ENCODE data around the gene RBMS3. TPM values are rescaled to one million over a fixed set of nuclear protein-coding genes. Genes with fewer than 3 reads are reported as not detected.

RBMS3 gene
- total RNA-seq, 1 experiment from 2014 or later = 8.7 TPM

DNA sequence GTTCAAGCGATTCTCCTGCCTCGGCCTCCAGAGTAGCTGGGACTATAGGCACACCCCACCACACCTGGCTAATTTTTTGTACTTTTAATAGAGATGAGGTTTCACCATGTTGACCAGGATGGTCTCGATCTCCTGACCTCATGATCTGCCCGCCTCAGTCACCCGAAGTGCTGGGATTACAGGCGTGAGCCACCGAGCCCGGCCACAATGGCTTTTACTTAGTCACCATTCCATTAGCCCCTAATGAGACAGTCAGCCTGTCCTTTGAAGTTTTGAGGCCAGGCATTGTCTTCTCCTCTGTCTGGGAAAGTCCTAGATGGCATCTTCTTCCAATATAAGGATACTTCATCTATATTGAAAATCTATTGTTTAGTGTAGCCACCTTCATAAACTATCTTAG, 515.9 kb downstream of the RBMS3 start (continued):
- TF ChIP-seq E2F4 (CRISPR knock-in tag; IDR thresholded peaks at IDR 0.05; ENCODE audit: borderline replicate concordance, low read depth) (no peak), RELA (CRISPR knock-in tag; IDR thresholded peaks at IDR 0.05; ENCODE audit: borderline replicate concordance) (no peak)
- TF ChIP-seq, protein P1, sequence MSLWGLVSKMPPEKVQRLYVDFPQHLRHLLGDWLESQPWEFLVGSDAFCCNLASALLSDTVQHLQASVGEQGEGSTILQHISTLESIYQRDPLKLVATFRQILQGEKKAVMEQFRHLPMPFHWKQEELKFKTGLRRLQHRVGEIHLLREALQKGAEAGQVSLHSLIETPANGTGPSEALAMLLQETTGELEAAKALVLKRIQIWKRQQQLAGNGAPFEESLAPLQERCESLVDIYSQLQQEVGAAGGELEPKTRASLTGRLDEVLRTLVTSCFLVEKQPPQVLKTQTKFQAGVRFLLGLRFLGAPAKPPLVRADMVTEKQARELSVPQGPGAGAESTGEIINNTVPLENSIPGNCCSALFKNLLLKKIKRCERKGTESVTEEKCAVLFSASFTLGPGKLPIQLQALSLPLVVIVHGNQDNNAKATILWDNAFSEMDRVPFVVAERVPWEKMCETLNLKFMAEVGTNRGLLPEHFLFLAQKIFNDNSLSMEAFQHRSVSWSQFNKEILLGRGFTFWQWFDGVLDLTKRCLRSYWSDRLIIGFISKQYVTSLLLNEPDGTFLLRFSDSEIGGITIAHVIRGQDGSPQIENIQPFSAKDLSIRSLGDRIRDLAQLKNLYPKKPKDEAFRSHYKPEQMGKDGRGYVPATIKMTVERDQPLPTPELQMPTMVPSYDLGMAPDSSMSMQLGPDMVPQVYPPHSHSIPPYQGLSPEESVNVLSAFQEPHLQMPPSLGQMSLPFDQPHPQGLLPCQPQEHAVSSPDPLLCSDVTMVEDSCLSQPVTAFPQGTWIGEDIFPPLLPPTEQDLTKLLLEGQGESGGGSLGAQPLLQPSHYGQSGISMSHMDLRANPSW (CRISPR knock-in tag; conservative IDR thresholded peaks at IDR 0.05; ENCODE audit: low read depth) = no peak

DNA sequence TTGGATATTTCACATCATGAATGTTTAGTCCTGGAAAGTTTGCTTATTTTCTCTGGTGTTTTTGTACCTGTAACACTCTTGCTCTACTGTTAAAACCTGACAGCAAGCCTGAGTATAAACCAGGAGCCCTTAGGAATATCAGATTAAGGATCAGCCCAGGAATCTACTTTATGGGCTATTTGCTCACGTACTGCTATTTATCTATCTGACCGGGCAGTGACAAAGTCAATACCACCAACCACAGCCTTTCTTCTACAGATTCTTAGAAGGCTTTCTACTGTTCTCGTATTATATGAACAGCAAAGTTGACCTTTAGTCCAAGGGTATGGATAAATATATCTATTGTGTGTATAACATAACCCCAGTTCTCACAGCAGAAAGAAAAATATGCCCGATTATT, 521.2 kb downstream of the RBMS3 start:
- ATAC-seq (no peak), DNase-seq (ENCODE audit: low spot score) (no peak)
- no peak overlapping the region for H3K4me3 Mint-ChIP-seq
- no peak overlapping the region for H3K27ac Mint-ChIP-seq
- no peaks in the 10 kb centered on the region for H3K27me3 Mint-ChIP-seq (ENCODE audit: low read depth)
- H3K4me1 Mint-ChIP-seq = peaks cover 8% of the 10 kb centered on the region; the same call in 1 of the 2 replicates
- POLR2A ChIA-PET = no interaction called here
- H3K36me3 Mint-ChIP-seq = no peaks in the 10 kb centered on the region
- TF ChIP-seq JUN (CRISPR knock-in tag; IDR thresholded peaks at IDR 0.05) (no peak), CTCF (IDR thresholded peaks at IDR 0.05) (no peak), ZNF263 (CRISPR knock-in tag; IDR thresholded peaks at IDR 0.05; ENCODE audit: low read depth) (no peak), ZNF281 (CRISPR knock-in tag; IDR thresholded peaks at IDR 0.05) (no peak), USF2 (CRISPR knock-in tag; IDR thresholded peaks at IDR 0.05) (no peak), PRRX2 (CRISPR knock-in tag; IDR thresholded peaks at IDR 0.05) (no peak), NFATC4 (CRISPR knock-in tag; IDR thresholded peaks at IDR 0.05) (no peak), ZNF219 (CRISPR knock-in tag; IDR thresholded peaks at IDR 0.05; ENCODE audit: borderline replicate concordance) (no peak), NFE2L1 (CRISPR knock-in tag; IDR thresholded peaks at IDR 0.05) (no peak), CREM (CRISPR knock-in tag; IDR thresholded peaks at IDR 0.05) (no peak), AR (CRISPR knock-in tag; IDR thresholded peaks at IDR 0.05) (no peak), SP1 (CRISPR knock-in tag; conservative IDR thresholded peaks at IDR 0.05) (no peak), ZNF396 (CRISPR knock-in tag; IDR thresholded peaks at IDR 0.05; ENCODE audit: borderline replicate concordance) (no peak), MYBL2 (CRISPR knock-in tag; IDR thresholded peaks at IDR 0.05) (no peak)
- TF ChIP-seq, protein P2, sequence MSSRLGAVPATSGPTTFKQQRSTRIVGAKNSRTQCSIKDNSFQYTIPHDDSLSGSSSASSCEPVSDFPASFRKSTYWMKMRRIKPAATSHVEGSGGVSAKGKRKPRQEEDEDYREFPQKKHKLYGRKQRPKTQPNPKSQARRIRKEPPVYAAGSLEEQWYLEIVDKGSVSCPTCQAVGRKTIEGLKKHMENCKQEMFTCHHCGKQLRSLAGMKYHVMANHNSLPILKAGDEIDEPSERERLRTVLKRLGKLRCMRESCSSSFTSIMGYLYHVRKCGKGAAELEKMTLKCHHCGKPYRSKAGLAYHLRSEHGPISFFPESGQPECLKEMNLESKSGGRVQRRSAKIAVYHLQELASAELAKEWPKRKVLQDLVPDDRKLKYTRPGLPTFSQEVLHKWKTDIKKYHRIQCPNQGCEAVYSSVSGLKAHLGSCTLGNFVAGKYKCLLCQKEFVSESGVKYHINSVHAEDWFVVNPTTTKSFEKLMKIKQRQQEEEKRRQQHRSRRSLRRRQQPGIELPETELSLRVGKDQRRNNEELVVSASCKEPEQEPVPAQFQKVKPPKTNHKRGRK (CRISPR knock-in tag; IDR thresholded peaks at IDR 0.05; ENCODE audit: borderline replicate concordance) = no peak
- CTCF ChIA-PET = no interaction called here
- no peaks in the 10 kb centered on the region for H3K9me3 Mint-ChIP-seq

Data from WTC11 (cell line).